A549 treated with dexamethasone at 1 μM for 4 hours (cell line): Measurements from ENCODE around the gene PLXNB2. TPM values are rescaled to one million over a fixed set of nuclear protein-coding genes. Genes with fewer than 3 reads are reported as not detected.

Experiments used
- total RNA-seq: library from RNA; stranded (reverse); fragments of 200-300 nt; extraction: Qiagen RNA extraction; gene quantifications from 5 replicates; pipeline ENCODE4 v1.2.3, GENCODE V29; 2022

The PLXNB2 gene
- 75.7 to 126 TPM (median 115 TPM) in 5 replicates for total RNA-seq

GRCh38 chr22:50306753-50307749 lies at the start of gene PLXNB2:
TSS of gene PLXNB2 (minus strand) at chr22:50307646. CDS start at chr22:50290584, 17,062 bp downstream.

GRCh38 chr22:50342651-50343540 lies 35.5 kb upstream of the PLXNB2 start, which contains the start of gene PPP6R2:
TSS of gene PPP6R2 (plus strand) at chr22:50343327. CDS start at chr22:50393909, 50,582 bp downstream.

GRCh38 chr22:50326956-50327710 lies 19.7 kb upstream of the PLXNB2 start, which contains the start of gene DENND6B:
TSS of gene DENND6B (minus strand) at chr22:50327012. CDS start at chr22:50326988, 24 bp downstream.

GRCh38 chr22:50269970-50270665 lies 37.3 kb downstream of the PLXNB2 start, which contains the start of gene MAPK11:
TSS of gene MAPK11 (minus strand) at chr22:50270380. CDS start at chr22:50270292, 88 bp downstream.

GRCh38 chr22:50261615-50262459 lies 45.6 kb downstream of the PLXNB2 start, which contains the start of gene MAPK12:
TSS of gene MAPK12 (minus strand) at chr22:50261683. CDS start at chr22:50261509, 174 bp downstream.

GRCh38 chr22:50250555-50251476 lies 56.6 kb downstream of the PLXNB2 start, which contains the start of gene HDAC10:
TSS of gene HDAC10 (minus strand) at chr22:50251265. CDS start at chr22:50251032, 233 bp downstream.

GRCh38 chr22:50244420-50245213 lies 62.8 kb downstream of the PLXNB2 start, which contains the start of gene TUBGCP6:
TSS of gene TUBGCP6 (minus strand) at chr22:50245023. CDS start at chr22:50244459, 564 bp downstream.

Other genes starting within 250 kb of the PLXNB2 start
- not detected in 5 replicates for gene TTLL8, start 249.3 kb downstream of the PLXNB2 start, total RNA-seq
- gene MLC1, start 222.2 kb downstream of the PLXNB2 start, total RNA-seq = 0.02 to 0.05 TPM (median 0.02 TPM) in 5 replicates
- 0.10 TPM in 1 of 5 replicates, not detected in the others for gene MOV10L1, start 217.6 kb downstream of the PLXNB2 start, total RNA-seq
- 4.7 to 6.5 TPM (median 5.9 TPM) in 5 replicates for gene PANX2, start 136.9 kb downstream of the PLXNB2 start, total RNA-seq
- gene TRABD, start 121.7 kb downstream of the PLXNB2 start, total RNA-seq = 19.4 to 34.3 TPM (median 30.4 TPM) in 5 replicates
- gene SELENOO, start 106.6 kb downstream of the PLXNB2 start, total RNA-seq = 11.4 to 19.2 TPM (median 17.8 TPM) in 5 replicates
- gene TUBGCP6, start 62.6 kb downstream of the PLXNB2 start, total RNA-seq = 5.1 to 11.6 TPM (median 9.8 TPM) in 5 replicates
- gene HDAC10, start 56.4 kb downstream of the PLXNB2 start, total RNA-seq = 5.0 to 12.0 TPM (median 9.8 TPM) in 5 replicates
- 16.4 to 26.6 TPM (median 22.3 TPM) in 5 replicates for gene MAPK12, start 46.0 kb downstream of the PLXNB2 start, total RNA-seq
- gene MAPK11, start 37.3 kb downstream of the PLXNB2 start, total RNA-seq = 5.0 to 7.8 TPM (median 6.3 TPM) in 5 replicates
- gene DENND6B, start 19.4 kb upstream of the PLXNB2 start, total RNA-seq = 1.6 to 3.2 TPM (median 2.9 TPM) in 5 replicates
- gene PPP6R2, start 35.7 kb upstream of the PLXNB2 start, total RNA-seq = 7.6 to 14.5 TPM (median 12.0 TPM) in 5 replicates
- 14.3 to 27.8 TPM (median 25.7 TPM) in 5 replicates for gene SBF1, start 167.4 kb upstream of the PLXNB2 start, total RNA-seq
- 0.38 to 0.62 TPM (median 0.60 TPM) in 5 replicates for gene ADM2, start 173.9 kb upstream of the PLXNB2 start, total RNA-seq
- 0.07 TPM in 1 of 5 replicates, not detected in the others for gene MIOX, start 179.2 kb upstream of the PLXNB2 start, total RNA-seq
- 27.3 to 47.9 TPM (median 46.9 TPM) in 5 replicates for gene LMF2, start 200.1 kb upstream of the PLXNB2 start, total RNA-seq
- gene NCAPH2, start 200.6 kb upstream of the PLXNB2 start, total RNA-seq = 32.2 to 35.3 TPM (median 32.7 TPM) in 5 replicates
- 3.4 to 7.5 TPM (median 4.4 TPM) in 5 replicates for gene SCO2, start 218.0 kb upstream of the PLXNB2 start, total RNA-seq
- gene TYMP, start 222.4 kb upstream of the PLXNB2 start, total RNA-seq = 9.2 to 17.3 TPM (median 15.2 TPM) in 5 replicates
- gene KLHDC7B, start 238.3 kb upstream of the PLXNB2 start, total RNA-seq = not detected in 5 replicates